ENCODE data around the gene RARS2.

RARS2 gene

DNA sequence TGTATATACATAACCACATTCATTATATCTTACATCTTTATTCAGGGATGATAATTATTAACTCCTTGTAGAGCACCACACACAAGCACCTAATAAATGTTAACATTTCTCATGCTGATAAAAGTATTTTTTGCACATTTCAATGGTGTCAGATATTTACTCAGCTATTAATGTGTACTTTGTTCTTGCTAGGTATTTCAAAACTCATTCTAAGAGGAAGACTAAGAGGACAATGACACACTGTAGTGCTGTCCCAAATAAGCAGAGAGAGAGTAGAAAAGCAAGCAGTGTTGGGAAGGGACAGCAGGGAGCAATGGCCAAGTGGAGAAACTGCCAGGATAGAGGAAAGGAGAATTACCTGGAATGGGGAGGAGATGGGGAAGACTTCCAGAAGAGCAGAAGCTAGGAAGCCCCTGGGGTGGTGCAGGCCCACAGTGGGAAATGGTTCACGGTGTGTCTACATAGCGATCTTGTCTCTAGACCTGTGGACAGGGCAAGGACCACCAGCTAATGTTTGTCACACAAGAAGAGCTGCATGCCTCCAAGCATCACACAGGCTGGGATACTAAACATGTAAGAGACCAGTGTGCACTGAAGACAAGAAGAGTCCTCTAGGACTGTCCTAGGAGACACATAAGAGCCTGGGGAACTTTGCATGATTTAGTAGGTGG lies 55.3 kb downstream of the RARS2 start:
- TF ChIP-seq, protein P1, sequence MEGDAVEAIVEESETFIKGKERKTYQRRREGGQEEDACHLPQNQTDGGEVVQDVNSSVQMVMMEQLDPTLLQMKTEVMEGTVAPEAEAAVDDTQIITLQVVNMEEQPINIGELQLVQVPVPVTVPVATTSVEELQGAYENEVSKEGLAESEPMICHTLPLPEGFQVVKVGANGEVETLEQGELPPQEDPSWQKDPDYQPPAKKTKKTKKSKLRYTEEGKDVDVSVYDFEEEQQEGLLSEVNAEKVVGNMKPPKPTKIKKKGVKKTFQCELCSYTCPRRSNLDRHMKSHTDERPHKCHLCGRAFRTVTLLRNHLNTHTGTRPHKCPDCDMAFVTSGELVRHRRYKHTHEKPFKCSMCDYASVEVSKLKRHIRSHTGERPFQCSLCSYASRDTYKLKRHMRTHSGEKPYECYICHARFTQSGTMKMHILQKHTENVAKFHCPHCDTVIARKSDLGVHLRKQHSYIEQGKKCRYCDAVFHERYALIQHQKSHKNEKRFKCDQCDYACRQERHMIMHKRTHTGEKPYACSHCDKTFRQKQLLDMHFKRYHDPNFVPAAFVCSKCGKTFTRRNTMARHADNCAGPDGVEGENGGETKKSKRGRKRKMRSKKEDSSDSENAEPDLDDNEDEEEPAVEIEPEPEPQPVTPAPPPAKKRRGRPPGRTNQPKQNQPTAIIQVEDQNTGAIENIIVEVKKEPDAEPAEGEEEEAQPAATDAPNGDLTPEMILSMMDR (IDR thresholded peaks at IDR 0.05; ENCODE audit: low read depth, low read length) = no peak
- Histone ChIP-seq H3K27me3 (no peaks in the 10 kb centered on the region), H3K4me1 (no peaks in the 10 kb centered on the region), H3K9me3 (no peaks in the 10 kb centered on the region), H3K36me3 (peaks cover 21% of the 10 kb centered on the region), H3K4me3 (ENCODE audit: low read depth, low read length) (no peak overlapping the region)
- no peak for DNase-seq

DNA sequence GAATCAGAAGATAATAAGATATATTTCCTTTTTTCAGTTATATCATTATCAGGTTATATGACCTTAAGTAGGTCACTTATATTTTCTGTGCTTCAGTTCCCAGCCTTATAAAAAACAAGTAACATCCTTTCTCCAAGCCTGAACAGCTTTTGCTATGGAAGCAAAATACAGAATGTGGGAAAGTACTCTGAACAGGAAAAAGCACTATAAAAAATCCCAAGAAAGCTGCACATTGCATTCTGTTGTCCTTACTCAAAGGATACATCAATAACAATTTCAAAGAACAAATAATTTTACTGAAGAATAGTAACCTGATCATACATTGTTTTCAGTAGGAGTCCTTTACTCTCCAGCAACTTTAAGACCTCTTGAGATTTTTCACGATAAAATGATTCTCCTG lies 60.6 kb downstream of the RARS2 start:
- Histone ChIP-seq H3K27me3 (no peaks in the 10 kb centered on the region), H3K9me3 (no peaks in the 10 kb centered on the region), H3K36me3 (peaks cover 11% of the 10 kb centered on the region), H3K4me1 (no peaks in the 10 kb centered on the region), H3K4me3 (ENCODE audit: low read depth, low read length) (no peak overlapping the region)
- no peak for DNase-seq
- TF ChIP-seq, protein P1 (IDR thresholded peaks at IDR 0.05; ENCODE audit: low read depth, low read length) = no peak

- Histone ChIP-seq H3K36me3 (peaks cover 17% of the 10 kb centered on the region), H3K9me3 (no peaks in the 10 kb centered on the region), H3K27me3 (no peaks in the 10 kb centered on the region), H3K4me3 (ENCODE audit: low read depth, low read length) (no peak overlapping the region), H3K4me1 (no peaks in the 10 kb centered on the region)
- TF ChIP-seq, protein P1 (IDR thresholded peaks at IDR 0.05; ENCODE audit: low read depth, low read length) = no peak
- DNase-seq = no peak
Measured at GRCh38 chr6:87522686-87523085, 67.1 kb downstream of the RARS2 start.

DNA sequence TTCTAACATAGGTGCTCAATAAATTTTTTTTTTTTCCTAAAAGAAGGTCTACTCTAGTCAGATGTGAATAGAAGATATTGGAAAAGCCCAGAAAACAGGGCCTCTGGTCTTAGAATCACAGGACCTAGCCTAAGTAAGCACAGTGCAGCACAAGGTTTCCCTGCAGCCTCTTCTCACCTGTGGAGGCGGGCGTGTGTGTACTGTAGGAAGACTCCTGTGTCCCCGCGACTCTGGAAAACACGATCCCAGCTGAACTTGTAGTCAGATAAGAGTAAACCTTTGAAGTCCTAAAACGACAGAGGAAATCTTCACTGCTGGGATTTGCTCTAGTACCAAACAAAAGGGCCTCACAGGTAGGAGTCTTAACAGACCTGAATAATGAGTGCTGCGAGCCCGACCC lies 71.3 kb downstream of the RARS2 start:
- TF ChIP-seq, protein P1 (IDR thresholded peaks at IDR 0.05; ENCODE audit: low read depth, low read length) = no peak
- Histone ChIP-seq H3K9me3 (no peaks in the 10 kb centered on the region), H3K36me3 (peaks cover 31% of the 10 kb centered on the region)

GRCh38 chr6:87514831-87515230 lies 75.0 kb downstream of the RARS2 start:
- H3K4me1 ChIP-seq = no peaks in the 10 kb centered on the region
- H3K27me3 ChIP-seq = no peaks in the 10 kb centered on the region
- peaks cover 35% of the 10 kb centered on the region for H3K36me3 ChIP-seq
- no peaks in the 10 kb centered on the region for H3K9me3 ChIP-seq
- DNase-seq = no peak
- TF ChIP-seq, protein P1 (IDR thresholded peaks at IDR 0.05; ENCODE audit: low read depth, low read length) = no peak
- no peak overlapping the region for H3K4me3 ChIP-seq (ENCODE audit: low read depth, low read length)

More for the DNA sequence above, 71.3 kb downstream of the RARS2 start:
- DNase-seq = no peak
- Histone ChIP-seq H3K4me1 (no peaks in the 10 kb centered on the region), H3K4me3 (ENCODE audit: low read depth, low read length) (no peak overlapping the region), H3K27me3 (no peaks in the 10 kb centered on the region)

GRCh38 chr6:87504441-87504840 lies 85.3 kb downstream of the RARS2 start:
- Histone ChIP-seq H3K4me3 (ENCODE audit: low read depth, low read length) (no peak overlapping the region), H3K4me1 (no peaks in the 10 kb centered on the region), H3K36me3 (peaks cover 9% of the 10 kb centered on the region), H3K9me3 (no peaks in the 10 kb centered on the region), H3K27me3 (no peaks in the 10 kb centered on the region)
- DNase-seq = no peak
- TF ChIP-seq, protein P1 (IDR thresholded peaks at IDR 0.05; ENCODE audit: low read depth, low read length) = no peak

Data from BE2C (cell line).